PFSK-1 (cell line): Measurements from ENCODE around the gene PAX4. TPM values are rescaled to one million over a fixed set of nuclear protein-coding genes. Genes with fewer than 3 reads are reported as not detected.

ENCODE experiments used
- FOXP2 ChIP-seq: optimal IDR thresholded peaks from 2 replicates; pipeline ENCODE3; 2011; ENCODE audit warnings: borderline replicate concordance, control low read depth, inconsistent platforms; ENCODE audit not compliant: insufficient read depth; ENCODE audit errors: extremely low read length, extremely low read depth
- POLR2AphosphoS5 ChIP-seq: IDR thresholded peaks from 2 replicates; pipeline ENCODE4 v1.6.1; 2012; ENCODE audit warnings: low read depth, mild to moderate bottlenecking, control low read depth, low read length, moderate library complexity
- REST ChIP-seq, 2 experiments: IDR thresholded peaks; 2 replicates each; pipeline versions ENCODE4 v1.6.1 to v1.8.0; 2011 to 2012; ENCODE audit warnings: low read depth in 2 of 2, low read length in 2 of 2, control low read depth in 1 of 2, inconsistent platforms in 1 of 2, mild to moderate bottlenecking in 1 of 2, moderate library complexity in 1 of 2; ENCODE audit not compliant: insufficient read depth in 1 of 2
- SIN3A ChIP-seq: IDR thresholded peaks from 2 replicates; pipeline ENCODE4 v1.6.1; 2012; ENCODE audit warnings: mild to moderate bottlenecking, low read length, moderate library complexity, borderline replicate concordance; ENCODE audit not compliant: insufficient read depth
- TAF1 ChIP-seq: IDR thresholded peaks from 2 replicates; pipeline ENCODE4 v1.6.1; 2012; ENCODE audit warnings: low read length, control low read depth, borderline replicate concordance; ENCODE audit not compliant: insufficient read depth
- polyA plus RNA-seq: library from polyadenylated mRNA; unstranded; fragments of >200 nt; gene quantifications from one replicate; pipeline ENCODE4 v1.2.1, GENCODE V29; 2012; ENCODE audit warnings: low read depth, missing spikeins; ENCODE audit not compliant: insufficient read length

PAX4 gene
- polyA plus RNA-seq: not detected

GRCh38 chr7:127618042-127618441 is at the start of gene PAX4:
PAX4 (minus strand) TSS chr7:127618142; CDS start chr7:127615928, 2,214 bp downstream.
- TF ChIP-seq REST (IDR thresholded peaks at IDR 0.05; ENCODE audit: insufficient read depth in 1 of 2, low read depth in 2 of 2, low read length in 2 of 2) (no peak), POLR2AphosphoS5 (no peak), FOXP2 (no peak), SIN3A (no peak), TAF1 (no peak)

GRCh38 chr7:127667017-127667670 is 49.2 kb upstream of the PAX4 start:
- TF ChIP-seq TAF1 (no peak), FOXP2 (no peak), POLR2AphosphoS5 (no peak)

- no peak for TF ChIP-seq REST (IDR thresholded peaks at IDR 0.05; ENCODE audit: insufficient read depth in 1 of 2, low read depth in 2 of 2, low read length in 2 of 2)
- TF ChIP-seq FOXP2: no peak
- TF ChIP-seq SIN3A: no peak
- no peak for TF ChIP-seq POLR2AphosphoS5
- TF ChIP-seq TAF1: no peak
Measured at GRCh38 chr7:127666602-127667001, 48.7 kb upstream of the PAX4 start.

- TF ChIP-seq REST (IDR thresholded peaks at IDR 0.05; ENCODE audit: insufficient read depth in 1 of 2, low read depth in 2 of 2, low read length in 2 of 2): no peak
Measured at GRCh38 chr7:127665922-127666321, 48.0 kb upstream of the PAX4 start.

GRCh38 chr7:127658970-127659630 is 41.2 kb upstream of the PAX4 start:
- no peak for TF ChIP-seq POLR2AphosphoS5
- TF ChIP-seq SIN3A: no peak
- TF ChIP-seq FOXP2: no peak
- TF ChIP-seq REST (IDR thresholded peaks at IDR 0.05; ENCODE audit: insufficient read depth in 1 of 2, low read depth in 2 of 2, low read length in 2 of 2): no peak
- TF ChIP-seq TAF1: no peak
